Loucy (cell line): Measurements from ENCODE around the gene SHISA5.

Experiments used
- CTCF ChIP-seq: fragments of 200-600 bp; sonication (generic); conservative IDR thresholded peaks from 2 replicates; pipeline ENCODE4 v1.5.1; 2014; ENCODE audit warnings: mild to moderate bottlenecking, antibody characterized with exemption, low read length
- EZH2phosphoT487 ChIP-seq: fragments of 200-600 bp; IDR thresholded peaks from 2 replicates; pipeline ENCODE4 v1.6.1; 2018; ENCODE audit warnings: antibody characterized with exemption, mild to moderate bottlenecking, moderate library complexity, borderline replicate concordance

- no peak for TF ChIP-seq CTCF
- no peak for TF ChIP-seq EZH2phosphoT487
Observed at GRCh38 chr3:48446425-48447193, 57.4 kb downstream of the SHISA5 start, which contains the start of gene ATRIP.
